LNCAP (cell line): ENCODE measurements around the gene CEBPG.

ENCODE experiments used
- TF ChIP-seq, protein P1 (sequence below): fragments of 450-650 bp; IDR thresholded peaks from 2 replicates; pipeline ENCODE4 v1.5.1; 2017; ENCODE audit warnings: mild to moderate bottlenecking

CEBPG gene

DNA sequence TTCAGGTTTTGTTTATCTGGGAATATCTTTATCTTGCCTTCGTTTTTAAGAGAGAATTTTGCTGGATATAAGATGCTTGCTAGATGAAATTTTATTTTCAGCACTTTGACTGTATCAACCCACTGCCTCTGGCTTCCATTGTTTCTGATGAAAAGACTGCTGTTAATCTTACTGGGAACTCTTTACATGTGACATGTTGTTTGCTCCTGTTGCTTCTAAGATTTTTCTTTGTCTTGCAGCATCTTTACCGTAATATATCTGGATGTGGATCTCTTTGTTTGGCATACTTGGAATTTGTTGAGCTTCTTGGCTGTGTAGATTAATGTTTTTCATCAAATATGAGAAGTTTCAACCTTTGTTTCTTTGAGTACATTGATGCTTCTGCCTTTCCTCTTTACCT is 18.0 kb upstream of the CEBPG start:
- TF ChIP-seq, protein P1, sequence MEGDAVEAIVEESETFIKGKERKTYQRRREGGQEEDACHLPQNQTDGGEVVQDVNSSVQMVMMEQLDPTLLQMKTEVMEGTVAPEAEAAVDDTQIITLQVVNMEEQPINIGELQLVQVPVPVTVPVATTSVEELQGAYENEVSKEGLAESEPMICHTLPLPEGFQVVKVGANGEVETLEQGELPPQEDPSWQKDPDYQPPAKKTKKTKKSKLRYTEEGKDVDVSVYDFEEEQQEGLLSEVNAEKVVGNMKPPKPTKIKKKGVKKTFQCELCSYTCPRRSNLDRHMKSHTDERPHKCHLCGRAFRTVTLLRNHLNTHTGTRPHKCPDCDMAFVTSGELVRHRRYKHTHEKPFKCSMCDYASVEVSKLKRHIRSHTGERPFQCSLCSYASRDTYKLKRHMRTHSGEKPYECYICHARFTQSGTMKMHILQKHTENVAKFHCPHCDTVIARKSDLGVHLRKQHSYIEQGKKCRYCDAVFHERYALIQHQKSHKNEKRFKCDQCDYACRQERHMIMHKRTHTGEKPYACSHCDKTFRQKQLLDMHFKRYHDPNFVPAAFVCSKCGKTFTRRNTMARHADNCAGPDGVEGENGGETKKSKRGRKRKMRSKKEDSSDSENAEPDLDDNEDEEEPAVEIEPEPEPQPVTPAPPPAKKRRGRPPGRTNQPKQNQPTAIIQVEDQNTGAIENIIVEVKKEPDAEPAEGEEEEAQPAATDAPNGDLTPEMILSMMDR = no peak

DNA sequence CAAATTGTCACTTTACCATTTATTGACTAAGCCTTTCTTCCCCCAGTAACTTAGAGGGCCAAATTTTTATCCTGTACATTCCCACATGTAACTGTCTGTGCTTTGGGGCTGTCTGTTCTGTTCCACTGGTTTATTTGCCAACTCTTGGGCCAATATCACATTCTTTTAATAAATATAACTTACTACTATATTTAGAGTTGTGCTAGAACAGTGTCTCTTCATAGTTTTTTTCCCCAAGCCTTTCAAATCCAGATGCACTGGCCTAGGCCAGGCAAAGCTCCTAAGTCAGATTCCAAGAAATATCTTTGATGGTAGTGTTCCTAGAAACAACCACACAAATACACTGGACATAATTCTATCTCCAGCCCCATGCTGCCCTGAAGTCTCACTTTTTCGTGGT is 16.0 kb upstream of the CEBPG start:
- TF ChIP-seq, protein P1 = no peak

DNA sequence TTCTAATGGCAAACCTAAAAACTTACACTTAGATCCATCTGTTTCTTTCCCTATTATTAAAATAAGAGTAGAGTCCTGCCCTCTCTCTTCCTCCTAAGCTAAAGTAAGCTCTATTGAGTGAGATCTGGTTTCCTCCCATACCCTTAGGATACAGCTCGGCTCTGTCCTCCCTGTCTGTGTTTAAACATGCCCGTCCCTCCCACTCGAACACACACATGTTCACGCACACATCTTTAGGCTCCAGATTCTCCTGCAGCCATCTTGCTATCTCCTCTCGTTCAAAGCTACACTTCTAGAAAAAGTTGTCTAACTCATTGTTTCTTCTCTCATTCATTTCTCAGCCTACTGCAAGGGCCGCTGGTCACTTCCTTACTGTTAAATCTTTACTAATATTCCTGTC is 15.1 kb upstream of the CEBPG start:
- TF ChIP-seq, protein P1 = no peak

DNA sequence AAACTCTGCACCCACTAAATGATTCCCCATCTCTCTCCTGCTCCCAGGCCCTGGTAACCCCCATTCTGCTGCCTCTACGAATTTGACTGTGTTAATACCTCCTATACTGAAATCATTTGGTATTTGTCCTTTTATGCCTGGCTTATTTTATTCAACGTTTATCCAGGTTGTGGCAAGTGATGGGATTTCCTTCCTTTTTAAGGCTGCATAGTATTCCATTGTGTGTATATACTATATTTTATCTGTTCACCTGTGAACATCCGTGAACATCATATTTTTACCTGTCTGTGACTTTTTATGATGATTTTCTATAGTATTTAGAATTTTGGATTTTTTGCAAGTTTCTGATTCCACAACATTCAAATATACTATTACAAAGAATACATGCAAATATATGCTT is 13.9 kb upstream of the CEBPG start:
- TF ChIP-seq, protein P1 = no peak

DNA sequence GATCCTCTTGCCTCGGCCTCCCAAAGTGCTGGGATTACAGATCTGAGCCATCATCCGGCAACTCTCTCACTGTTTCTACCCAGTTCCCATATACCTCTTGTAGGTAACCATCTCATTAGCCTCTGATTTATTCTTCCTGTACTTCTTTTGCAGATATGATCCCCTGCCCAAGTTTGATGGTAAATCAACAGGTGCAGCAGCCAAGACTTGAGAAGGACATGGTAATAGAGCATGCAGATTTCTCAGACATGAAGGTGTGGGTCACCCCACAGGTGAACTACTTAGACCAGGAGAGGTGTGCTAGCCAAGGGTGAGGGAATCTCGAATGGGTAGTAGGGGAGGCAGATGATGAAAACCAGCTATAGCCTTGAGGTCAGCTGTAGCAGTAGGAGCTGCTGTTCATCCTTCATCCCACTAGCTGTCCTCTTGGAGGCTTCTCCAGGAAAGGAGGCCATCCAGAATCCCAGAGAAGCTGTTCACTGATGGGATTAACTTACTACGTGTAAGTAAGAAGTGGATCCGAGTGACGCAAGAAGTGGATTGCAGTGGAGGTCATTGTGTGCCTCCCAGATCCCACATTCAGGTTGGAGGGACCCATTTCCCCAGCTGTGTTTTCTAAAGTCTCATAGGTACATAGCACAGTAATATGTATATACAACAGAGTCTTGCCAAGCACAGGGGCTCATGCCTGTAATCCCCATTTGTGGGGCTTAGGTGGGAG is 10.8 kb upstream of the CEBPG start:
- TF ChIP-seq, protein P1 = no peak

DNA sequence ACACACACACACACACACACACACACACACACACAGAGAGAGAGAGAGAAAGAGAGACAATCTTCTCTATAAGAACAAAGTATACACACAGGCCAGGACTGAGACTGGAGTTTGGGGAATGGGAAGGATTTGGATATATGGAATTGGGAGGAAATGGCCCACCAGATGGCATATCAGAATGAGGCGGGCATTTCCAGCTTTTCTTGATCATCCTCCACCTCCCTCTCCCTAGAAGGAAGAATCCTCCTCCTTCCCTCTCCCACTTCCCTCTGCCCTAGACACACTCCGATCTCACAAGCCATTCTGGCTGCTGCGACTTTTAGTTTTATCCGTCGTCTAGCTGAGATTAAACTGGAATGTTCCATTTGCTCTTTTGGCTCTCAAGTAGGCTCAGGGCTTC is 10.0 kb upstream of the CEBPG start:
- TF ChIP-seq, protein P1 = no peak

DNA sequence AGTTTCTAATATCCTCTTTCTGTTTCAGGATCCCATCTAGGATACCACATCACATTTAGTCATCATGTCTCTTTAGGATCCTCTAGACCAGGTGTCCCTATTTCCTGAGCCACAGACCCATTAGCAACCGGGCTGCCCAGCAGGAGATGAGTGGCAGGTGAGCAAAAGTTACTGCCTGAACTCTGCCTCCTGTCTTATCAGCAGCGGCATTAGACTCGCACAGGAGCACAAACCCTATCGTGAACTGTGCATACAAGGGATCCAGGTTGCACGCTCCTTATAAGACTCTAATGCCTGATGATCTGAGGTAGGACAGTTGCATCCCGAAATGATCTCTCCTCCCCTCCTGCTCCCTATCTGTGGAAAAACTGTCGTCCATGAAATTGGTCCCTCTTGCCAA is 7.8 kb upstream of the CEBPG start:
- TF ChIP-seq, protein P1 = no peak

DNA sequence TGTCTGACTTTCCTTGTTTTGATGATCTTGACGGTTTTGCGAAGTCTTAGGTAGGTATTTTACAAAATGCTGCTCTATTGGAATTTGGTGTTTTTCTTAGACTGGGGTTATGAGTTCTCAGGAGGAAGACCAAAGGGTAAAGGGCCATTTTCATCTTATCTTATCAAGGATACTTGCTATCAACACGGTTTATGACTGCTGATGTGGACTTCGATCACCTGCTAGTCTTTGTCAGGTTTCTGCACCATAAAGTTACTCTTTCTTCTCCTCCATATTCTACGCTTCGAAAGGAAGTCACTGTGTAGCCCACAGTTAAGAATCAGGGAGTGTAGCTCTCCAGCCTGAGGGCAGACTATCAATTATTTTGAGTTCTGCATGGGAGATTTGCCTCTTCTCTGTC is 7.4 kb upstream of the CEBPG start:
- TF ChIP-seq, protein P1 = no peak
